ENCODE results near the gene HACD3. TPM values are rescaled to one million over a fixed set of nuclear protein-coding genes. Genes with fewer than 3 reads are reported as not detected.

HACD3 gene
- total and polyA plus RNA-seq, 2 donors (not counting 1 experiment from before 2014, with no cell fraction given): 80.7 to 95.6 TPM

DNA sequence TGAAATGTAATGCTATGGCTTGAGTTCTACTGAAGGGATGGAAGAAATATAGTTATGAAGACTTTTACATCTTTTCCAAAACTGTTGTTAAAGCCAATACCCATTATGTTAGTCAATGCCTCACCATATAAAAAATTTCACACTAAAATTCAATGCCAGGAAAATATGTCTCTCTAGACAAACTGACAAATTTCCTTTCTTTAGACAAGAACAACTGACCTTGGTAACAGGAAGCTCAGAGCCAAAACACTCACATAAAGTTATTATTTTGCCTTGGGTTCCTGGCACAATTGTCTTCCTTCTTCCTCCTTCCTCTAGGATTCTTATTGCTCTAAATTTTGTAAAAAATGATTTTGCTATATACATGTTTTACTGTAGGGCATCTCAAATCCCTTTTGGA is 54.0 kb downstream of the HACD3 start:
- no peak overlapping the region for H2AFZ ChIP-seq (ENCODE audit: low read length)
- no peaks in the 10 kb centered on the region for H3K9me3 ChIP-seq (ENCODE audit: control insufficient read depth, insufficient read depth, low read depth, low read length)
- H4K20me1 ChIP-seq (ENCODE audit: control insufficient read depth, extremely low read depth, insufficient read depth, low read length): no peaks in the 10 kb centered on the region
- TF ChIP-seq, protein P1, sequence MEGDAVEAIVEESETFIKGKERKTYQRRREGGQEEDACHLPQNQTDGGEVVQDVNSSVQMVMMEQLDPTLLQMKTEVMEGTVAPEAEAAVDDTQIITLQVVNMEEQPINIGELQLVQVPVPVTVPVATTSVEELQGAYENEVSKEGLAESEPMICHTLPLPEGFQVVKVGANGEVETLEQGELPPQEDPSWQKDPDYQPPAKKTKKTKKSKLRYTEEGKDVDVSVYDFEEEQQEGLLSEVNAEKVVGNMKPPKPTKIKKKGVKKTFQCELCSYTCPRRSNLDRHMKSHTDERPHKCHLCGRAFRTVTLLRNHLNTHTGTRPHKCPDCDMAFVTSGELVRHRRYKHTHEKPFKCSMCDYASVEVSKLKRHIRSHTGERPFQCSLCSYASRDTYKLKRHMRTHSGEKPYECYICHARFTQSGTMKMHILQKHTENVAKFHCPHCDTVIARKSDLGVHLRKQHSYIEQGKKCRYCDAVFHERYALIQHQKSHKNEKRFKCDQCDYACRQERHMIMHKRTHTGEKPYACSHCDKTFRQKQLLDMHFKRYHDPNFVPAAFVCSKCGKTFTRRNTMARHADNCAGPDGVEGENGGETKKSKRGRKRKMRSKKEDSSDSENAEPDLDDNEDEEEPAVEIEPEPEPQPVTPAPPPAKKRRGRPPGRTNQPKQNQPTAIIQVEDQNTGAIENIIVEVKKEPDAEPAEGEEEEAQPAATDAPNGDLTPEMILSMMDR (conservative IDR thresholded peaks at IDR 0.05 in 1 of 2, IDR thresholded peaks at IDR 0.05 in 1 of 2; ENCODE audit: low read depth in 1 of 2, low read length in 2 of 2): no peak
- no peak for TF ChIP-seq EZH2 (IDR thresholded peaks at IDR 0.05; ENCODE audit: low read length, missing control alignments)
- no peak overlapping the region for H3K4me3 ChIP-seq (replicated peaks in 1 of 4; ENCODE audit: control extremely low read depth in 1 of 4, insufficient read depth in 1 of 4, low read depth in 3 of 4, low read length in 4 of 4)
- H3K79me2 ChIP-seq (ENCODE audit: control insufficient read depth, insufficient read depth, low read length): no peaks in the 10 kb centered on the region
- peaks cover 3% of the 10 kb centered on the region for H3K36me3 ChIP-seq (ENCODE audit: control insufficient read depth, insufficient read depth, low read length)
- no peak overlapping the region for H3K27ac ChIP-seq (ENCODE audit: insufficient read depth, low read length)
- H3K4me1 ChIP-seq (ENCODE audit: control insufficient read depth, extremely low read depth, insufficient read depth, low read length): peaks cover 2% of the 10 kb centered on the region
- H3K4me2 ChIP-seq (ENCODE audit: extremely low read depth, insufficient read depth, low read length): no peak overlapping the region
- H3K27me3 ChIP-seq (ENCODE audit: control insufficient read depth, insufficient read depth, low read length): no peaks in the 10 kb centered on the region
- no peak overlapping the region for H3K9ac ChIP-seq (ENCODE audit: insufficient read depth, low read length)
- DNase-seq (ENCODE audit: low read depth in 2 of 2): no peak

DNA sequence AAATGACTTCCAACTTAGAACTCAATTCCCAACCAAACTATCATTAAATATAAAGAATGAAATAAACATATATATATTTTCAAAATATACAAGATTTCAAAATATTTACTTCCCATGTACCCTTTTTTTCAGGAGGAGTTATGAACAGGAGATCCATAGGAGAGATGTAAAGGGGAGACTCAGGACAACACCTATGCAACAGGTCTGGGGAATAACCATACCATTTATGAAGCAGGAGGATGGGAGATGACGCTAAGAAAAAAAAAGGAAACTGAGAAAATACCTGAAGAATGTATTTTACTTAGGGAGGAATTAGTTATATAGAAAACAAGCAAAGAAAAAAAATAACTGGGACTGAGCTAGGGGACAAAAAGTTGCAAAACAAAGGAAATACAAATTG is 56.8 kb downstream of the HACD3 start:
- Histone ChIP-seq H3K79me2 (ENCODE audit: control insufficient read depth, insufficient read depth, low read length) (no peaks in the 10 kb centered on the region), H3K9ac (ENCODE audit: insufficient read depth, low read length) (no peak overlapping the region), H3K27me3 (ENCODE audit: control insufficient read depth, insufficient read depth, low read length) (no peaks in the 10 kb centered on the region), H4K20me1 (ENCODE audit: control insufficient read depth, extremely low read depth, insufficient read depth, low read length) (no peaks in the 10 kb centered on the region), H2AFZ (ENCODE audit: low read length) (no peak overlapping the region), H3K4me2 (ENCODE audit: extremely low read depth, insufficient read depth, low read length) (no peak overlapping the region), H3K27ac (ENCODE audit: insufficient read depth, low read length) (no peak overlapping the region), H3K36me3 (ENCODE audit: control insufficient read depth, insufficient read depth, low read length) (peaks cover 1% of the 10 kb centered on the region), H3K9me3 (ENCODE audit: control insufficient read depth, insufficient read depth, low read depth, low read length) (no peaks in the 10 kb centered on the region), H3K4me1 (ENCODE audit: control insufficient read depth, extremely low read depth, insufficient read depth, low read length) (no peaks in the 10 kb centered on the region), H3K4me3 (replicated peaks in 1 of 4; ENCODE audit: control extremely low read depth in 1 of 4, insufficient read depth in 1 of 4, low read depth in 3 of 4, low read length in 4 of 4) (no peak overlapping the region)
- DNase-seq (ENCODE audit: low read depth in 2 of 2): no peak
- TF ChIP-seq, protein P1 (conservative IDR thresholded peaks at IDR 0.05 in 1 of 2, IDR thresholded peaks at IDR 0.05 in 1 of 2; ENCODE audit: low read depth in 1 of 2, low read length in 2 of 2): no peak

DNA sequence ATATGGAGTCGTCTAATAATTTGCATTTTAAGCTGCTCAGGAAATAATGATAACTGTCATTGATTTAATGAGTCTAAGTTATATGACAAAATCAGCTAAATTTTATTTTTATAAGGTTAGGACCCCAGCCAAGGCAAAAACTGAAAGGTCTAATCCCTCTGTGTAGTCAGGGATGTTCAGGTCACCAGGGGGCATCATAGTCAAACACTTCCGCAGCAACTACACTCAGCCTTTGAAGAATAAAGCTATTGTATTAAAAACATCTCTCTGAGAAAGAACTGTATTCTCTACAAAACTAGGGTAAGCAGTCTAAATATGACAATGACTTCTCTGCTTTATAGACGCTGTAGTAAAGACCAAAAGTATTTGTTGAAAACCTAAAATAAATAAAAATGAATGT is 65.7 kb downstream of the HACD3 start:
- Histone ChIP-seq H3K4me3 (replicated peaks in 1 of 4; ENCODE audit: control extremely low read depth in 1 of 4, insufficient read depth in 1 of 4, low read depth in 3 of 4, low read length in 4 of 4) (no peak overlapping the region), H3K4me2 (ENCODE audit: extremely low read depth, insufficient read depth, low read length) (no peak overlapping the region), H3K27me3 (ENCODE audit: control insufficient read depth, insufficient read depth, low read length) (no peaks in the 10 kb centered on the region), H3K9me3 (ENCODE audit: control insufficient read depth, insufficient read depth, low read depth, low read length) (no peaks in the 10 kb centered on the region), H3K79me2 (ENCODE audit: control insufficient read depth, insufficient read depth, low read length) (no peaks in the 10 kb centered on the region), H3K4me1 (ENCODE audit: control insufficient read depth, extremely low read depth, insufficient read depth, low read length) (no peaks in the 10 kb centered on the region), H3K9ac (ENCODE audit: insufficient read depth, low read length) (no peak overlapping the region), H3K36me3 (ENCODE audit: control insufficient read depth, insufficient read depth, low read length) (peaks cover 3% of the 10 kb centered on the region), H3K27ac (ENCODE audit: insufficient read depth, low read length) (no peak overlapping the region), H4K20me1 (ENCODE audit: control insufficient read depth, extremely low read depth, insufficient read depth, low read length) (no peaks in the 10 kb centered on the region), H2AFZ (ENCODE audit: low read length) (no peak overlapping the region)
- DNase-seq (ENCODE audit: low read depth in 2 of 2): no peak
- TF ChIP-seq, protein P1 (conservative IDR thresholded peaks at IDR 0.05 in 1 of 2, IDR thresholded peaks at IDR 0.05 in 1 of 2; ENCODE audit: low read depth in 1 of 2, low read length in 2 of 2): peak; percentile 5 to 24
- no peak for TF ChIP-seq EZH2 (IDR thresholded peaks at IDR 0.05; ENCODE audit: low read length, missing control alignments)
